ENCODE measurements around the gene DYRK1A. TPM values are rescaled to one million over a fixed set of nuclear protein-coding genes. Genes with fewer than 3 reads are reported as not detected.

DYRK1A gene
- total and polyA plus RNA-seq, 2 donors from 2014 or later, result 14.5 to 78.0 TPM

GRCh38 chr21:37528150-37528937, 161.8 kb downstream of the DYRK1A start:
- no peak overlapping the region for H3K9ac ChIP-seq (ENCODE audit: low read length in 3 of 3)
- DNase-seq, result no peak
- no peak overlapping the region for H3K27ac ChIP-seq (ENCODE audit: low read depth in 2 of 2, low read length in 2 of 2)
- no peak for TF ChIP-seq CTCF (IDR thresholded peaks at IDR 0.05; ENCODE audit: borderline replicate concordance, extremely low read depth, insufficient read depth)
- FAIRE-seq, result no peak
- H3K4me3 ChIP-seq (ENCODE audit: low read length in 3 of 3), result no peak overlapping the region
- no peaks in the 10 kb centered on the region for H3K4me1 ChIP-seq (ENCODE audit: control insufficient read depth in 2 of 3, insufficient read depth in 2 of 3, low read depth in 1 of 3, low read length in 3 of 3)
- intact Hi-C loops (cut with DNase I), result no loop called here
- H3K27me3 ChIP-seq (ENCODE audit: control insufficient read depth, insufficient read depth, low read length), result no peaks in the 10 kb centered on the region
- H3K9me3 ChIP-seq (ENCODE audit: control insufficient read depth in 2 of 3, insufficient read depth in 1 of 3, low read length in 3 of 3), result no peaks in the 10 kb centered on the region
- H3K36me3 ChIP-seq (ENCODE audit: control insufficient read depth in 2 of 3, insufficient read depth in 3 of 3, low read length in 3 of 3), result no peaks in the 10 kb centered on the region

GRCh38 chr21:37529649-37530048, 163.1 kb downstream of the DYRK1A start:
- intact Hi-C loops (cut with DNase I), result no loop called here
- no peak overlapping the region for H3K9ac ChIP-seq (ENCODE audit: low read length in 3 of 3)
- no peaks in the 10 kb centered on the region for H3K36me3 ChIP-seq (ENCODE audit: control insufficient read depth in 2 of 3, insufficient read depth in 3 of 3, low read length in 3 of 3)
- H3K9me3 ChIP-seq (ENCODE audit: control insufficient read depth in 2 of 3, insufficient read depth in 1 of 3, low read length in 3 of 3), result no peaks in the 10 kb centered on the region
- H3K27me3 ChIP-seq (ENCODE audit: control insufficient read depth, insufficient read depth, low read length), result no peaks in the 10 kb centered on the region
- H3K4me1 ChIP-seq (ENCODE audit: control insufficient read depth in 2 of 3, insufficient read depth in 2 of 3, low read depth in 1 of 3, low read length in 3 of 3), result no peaks in the 10 kb centered on the region
- DNase-seq (no peak), FAIRE-seq (no peak)
- TF ChIP-seq CTCF (IDR thresholded peaks at IDR 0.05; ENCODE audit: borderline replicate concordance, extremely low read depth, insufficient read depth), result no peak
- no peak overlapping the region for H3K4me3 ChIP-seq (ENCODE audit: low read length in 3 of 3)
- H3K27ac ChIP-seq (ENCODE audit: low read depth in 2 of 2, low read length in 2 of 2), result no peak overlapping the region

GRCh38 chr21:37530901-37531351, 164.4 kb downstream of the DYRK1A start:
- no peak overlapping the region for H3K9ac ChIP-seq (ENCODE audit: low read length in 3 of 3)
- FAIRE-seq (no peak), DNase-seq (peak in 3 of 5 donors; percentile 39 to 65 (median 51))
- no peaks in the 10 kb centered on the region for H3K9me3 ChIP-seq (ENCODE audit: control insufficient read depth in 2 of 3, insufficient read depth in 1 of 3, low read length in 3 of 3)
- H3K27me3 ChIP-seq (ENCODE audit: control insufficient read depth, insufficient read depth, low read length), result no peaks in the 10 kb centered on the region
- H3K4me3 ChIP-seq (ENCODE audit: low read length in 3 of 3), result no peak overlapping the region
- no peak overlapping the region for H3K27ac ChIP-seq (ENCODE audit: low read depth in 2 of 2, low read length in 2 of 2)
- H3K4me1 ChIP-seq (ENCODE audit: control insufficient read depth in 2 of 3, insufficient read depth in 2 of 3, low read depth in 1 of 3, low read length in 3 of 3), result no peaks in the 10 kb centered on the region
- H3K36me3 ChIP-seq (ENCODE audit: control insufficient read depth in 2 of 3, insufficient read depth in 3 of 3, low read length in 3 of 3), result no peaks in the 10 kb centered on the region
- intact Hi-C loops (cut with DNase I), result no loop called here
- no peak for TF ChIP-seq CTCF (IDR thresholded peaks at IDR 0.05; ENCODE audit: borderline replicate concordance, extremely low read depth, insufficient read depth)

Measured in kidney (tissue), 14 donors.